WTC11 (cell line): Measurements from ENCODE around the gene PACS1. TPM values are rescaled to one million over a fixed set of nuclear protein-coding genes. Genes with fewer than 3 reads are reported as not detected.

Experiments used
- ATAC-seq: fragments of 200-7000 bp; cut with Tn5 transposase; 2 replicates; pipeline ENCODE4 v1.10.0; 2021; ENCODE audit warnings: mild to moderate bottlenecking, moderate library complexity
- CTCF ChIA-PET: fragments of 300-600 bp; sonication (Branson Sonifier 250); formaldehyde crosslinking; loops from one replicate; lab custom pipeline; 2021; ENCODE audit warnings: antibody characterized with exemption; lab: Charles Lee
- POLR2A ChIA-PET: fragments of 350-600 bp; sonication (Branson Sonifier 250); formaldehyde crosslinking; loops from one replicate; lab custom pipeline; 2021; ENCODE audit warnings: antibody characterized with exemption; lab: Charles Lee
- DNase-seq: peaks from one replicate; pipeline ENCODE4 v3.0.0; 2021; ENCODE audit warnings: low spot score
- H3K27ac Mint-ChIP-seq: 2 replicates; pipeline ENCODE4 v1.8.0; 2021; ENCODE audit warnings: mixed read lengths
- H3K27me3 Mint-ChIP-seq: 2 replicates; pipeline ENCODE4 v1.8.0; 2021; ENCODE audit warnings: low read depth, mild to moderate bottlenecking, moderate library complexity, mixed read lengths
- H3K36me3 Mint-ChIP-seq: 2 replicates; pipeline ENCODE4 v1.8.0; 2021; ENCODE audit warnings: mixed read lengths
- H3K4me1 Mint-ChIP-seq: 2 replicates; pipeline ENCODE4 v1.8.0; 2022; ENCODE audit warnings: mixed read lengths
- H3K4me3 Mint-ChIP-seq: 2 replicates; pipeline ENCODE4 v1.8.0; 2021; ENCODE audit warnings: mild to moderate bottlenecking, moderate library complexity, mixed read lengths
- H3K9me3 Mint-ChIP-seq: 2 replicates; pipeline ENCODE4 v1.8.0; 2021; ENCODE audit warnings: mixed read lengths
- AR ChIP-seq: fragments of 250-450 bp; sonication (Bioruptor Pico); IDR thresholded peaks from 2 replicates; pipeline ENCODE4 v1.9.0; 2021; ENCODE audit warnings: mild to moderate bottlenecking
- ATF3 ChIP-seq: sonication (generic); formaldehyde crosslinking; conservative IDR thresholded peaks from 2 replicates; pipeline ENCODE4 v1.8.1; 2022; ENCODE audit warnings: mild to moderate bottlenecking, missing genetic modification reagents
- CREB1 ChIP-seq: sonication (generic); formaldehyde crosslinking; IDR thresholded peaks from 2 replicates; pipeline ENCODE4 v1.8.0; 2023; ENCODE audit warnings: mild to moderate bottlenecking, missing genetic modification reagents
- E2F1 ChIP-seq: sonication (generic); formaldehyde crosslinking; IDR thresholded peaks from 2 replicates; pipeline ENCODE4 v1.8.0; 2022; ENCODE audit warnings: mild to moderate bottlenecking, missing genetic modification reagents
- E2F5 ChIP-seq: sonication (generic); formaldehyde crosslinking; IDR thresholded peaks from 2 replicates; pipeline ENCODE4 v1.8.1; 2022; ENCODE audit warnings: mild to moderate bottlenecking, moderate library complexity, missing genetic modification reagents
- FOXP4 ChIP-seq: sonication (generic); formaldehyde crosslinking; IDR thresholded peaks from 2 replicates; pipeline ENCODE4 v1.8.0; 2022; ENCODE audit warnings: mild to moderate bottlenecking, missing genetic modification reagents
- GTF2I ChIP-seq: fragments of 250-450 bp; sonication (Bioruptor Pico); conservative IDR thresholded peaks from 2 replicates; pipeline ENCODE4 v1.4.0; 2021; ENCODE audit warnings: mild to moderate bottlenecking
- KAT7 ChIP-seq: sonication (generic); formaldehyde crosslinking; IDR thresholded peaks from 2 replicates; pipeline ENCODE4 v1.8.1; 2023; ENCODE audit warnings: missing genetic modification reagents, mild to moderate bottlenecking, borderline replicate concordance
- MLX ChIP-seq: sonication (generic); formaldehyde crosslinking; IDR thresholded peaks from 2 replicates; pipeline ENCODE4 v1.8.1; 2023; ENCODE audit warnings: mild to moderate bottlenecking, missing genetic modification reagents, moderate library complexity
- NFYB ChIP-seq: sonication (generic); formaldehyde crosslinking; conservative IDR thresholded peaks from 2 replicates; pipeline ENCODE4 v1.8.0; 2022; ENCODE audit warnings: low read depth, missing genetic modification reagents
- NR1H2 ChIP-seq: sonication (generic); formaldehyde crosslinking; IDR thresholded peaks from 2 replicates; pipeline ENCODE4 v1.9.0; 2021; ENCODE audit warnings: mild to moderate bottlenecking, moderate library complexity, missing genetic modification reagents
- PRRX2 ChIP-seq: fragments of 250-450 bp; sonication (Bioruptor Pico); IDR thresholded peaks from 2 replicates; pipeline ENCODE4 v1.8.0; 2021; ENCODE audit warnings: mild to moderate bottlenecking
- TCF7 ChIP-seq: sonication (generic); formaldehyde crosslinking; IDR thresholded peaks from 2 replicates; pipeline ENCODE4 v1.8.0; 2022; ENCODE audit warnings: mild to moderate bottlenecking, low read depth, missing genetic modification reagents, moderate library complexity
- TP53 ChIP-seq: sonication (generic); formaldehyde crosslinking; IDR thresholded peaks from 2 replicates; pipeline ENCODE4 v1.8.1; 2023; ENCODE audit warnings: mild to moderate bottlenecking, missing genetic modification reagents
- USF1 ChIP-seq: sonication (generic); formaldehyde crosslinking; IDR thresholded peaks from 2 replicates; pipeline ENCODE4 v1.8.0; 2022; ENCODE audit warnings: mild to moderate bottlenecking, missing genetic modification reagents
- ZBTB21 ChIP-seq: sonication (generic); formaldehyde crosslinking; IDR thresholded peaks from 2 replicates; pipeline ENCODE4 v1.8.1; 2023; ENCODE audit warnings: mild to moderate bottlenecking, missing genetic modification reagents, borderline replicate concordance
- ZMAT4 ChIP-seq: fragments of 250-450 bp; sonication (Bioruptor Pico); IDR thresholded peaks from 2 replicates; pipeline ENCODE4 v1.9.0; 2021; ENCODE audit warnings: mild to moderate bottlenecking
- ZNF317 ChIP-seq: sonication (generic); formaldehyde crosslinking; IDR thresholded peaks from 2 replicates; pipeline ENCODE4 v1.8.1; 2023; ENCODE audit warnings: low read depth, mild to moderate bottlenecking, moderate library complexity, missing genetic modification reagents, borderline replicate concordance
- ZNF396 ChIP-seq: fragments of 250-450 bp; sonication (Bioruptor Pico); IDR thresholded peaks from 2 replicates; pipeline ENCODE4 v1.8.0; 2021; ENCODE audit warnings: mild to moderate bottlenecking, moderate library complexity, borderline replicate concordance
- ZNF671 ChIP-seq: fragments of 250-450 bp; sonication (Bioruptor Pico); IDR thresholded peaks from 2 replicates; pipeline ENCODE4 v1.8.0; 2021; ENCODE audit warnings: mild to moderate bottlenecking
- ZSCAN18 ChIP-seq: fragments of 250-450 bp; sonication (Bioruptor Pico); IDR thresholded peaks from 2 replicates; pipeline ENCODE4 v2.1.2; 2022; ENCODE audit warnings: mild to moderate bottlenecking, moderate library complexity
- total RNA-seq: library from RNA; stranded (reverse); gene quantifications from 3 replicates; pipeline ENCODE4 v1.2.3, GENCODE V29; 2021

The PACS1 gene
- total RNA-seq, 1 experiment from 2014 or later: 34.8 TPM

GRCh38 chr11:66225066-66225465 lies 155.0 kb downstream of the PACS1 start (continued):
- TF ChIP-seq FOXP4 (CRISPR knock-in tag) (no peak), ZSCAN18 (CRISPR knock-in tag) (no peak), AR (no peak), MLX (CRISPR knock-in tag) (no peak), CREB1 (CRISPR knock-in tag) (no peak), NR1H2 (CRISPR knock-in tag) (no peak), PRRX2 (CRISPR knock-in tag) (no peak), NFYB (CRISPR knock-in tag) (no peak), USF1 (CRISPR knock-in tag) (no peak), ZNF317 (CRISPR knock-in tag) (no peak)

GRCh38 chr11:66226101-66226500 lies 156.0 kb downstream of the PACS1 start:
- CTCF ChIA-PET: interaction anchor here (0.7 kb wide), 1 partner anchor 57 kb away, joined by 4 read pairs; no protein-coding TSS in a partner anchor

More at GRCh38 chr11:66226101-66226500, 156.0 kb downstream of the PACS1 start:
- H3K4me3 Mint-ChIP-seq: no peak overlapping the region
- no peaks in the 10 kb centered on the region for H3K9me3 Mint-ChIP-seq
- no peak for TF ChIP-seq ZNF396 (CRISPR knock-in tag)
- no peak for TF ChIP-seq E2F5
- no peak for TF ChIP-seq TCF7
- TF ChIP-seq ZNF671 (CRISPR knock-in tag): no peak
- no peak for TF ChIP-seq GTF2I (CRISPR knock-in tag)
- TF ChIP-seq KAT7 (CRISPR knock-in tag): no peak
- no peak for TF ChIP-seq ZBTB21 (CRISPR knock-in tag)
- no peak for TF ChIP-seq ATF3 (CRISPR knock-in tag)
- no peak for TF ChIP-seq TP53 (CRISPR knock-in tag)
- TF ChIP-seq ZMAT4 (CRISPR knock-in tag): no peak
- TF ChIP-seq E2F1 (CRISPR knock-in tag): no peak
- ATAC-seq (no peak), DNase-seq (no peak)
- no peak overlapping the region for H3K27ac Mint-ChIP-seq
- POLR2A ChIA-PET: no interaction called here
- no peaks in the 10 kb centered on the region for H3K36me3 Mint-ChIP-seq
- no peaks in the 10 kb centered on the region for H3K27me3 Mint-ChIP-seq
- peaks cover 17% of the 10 kb centered on the region for H3K4me1 Mint-ChIP-seq
